Karpas-422 (cell line): Measurements from ENCODE around the gene EP400. TPM values are rescaled to one million over a fixed set of nuclear protein-coding genes. Genes with fewer than 3 reads are reported as not detected.
"Not testable (repeated sequence)": the region's sequence is repeated elsewhere in the genome, so short reads cannot be mapped to it uniquely, and the experiment has no call there.

ENCODE experiments used
- DNase-seq: peaks from one replicate; pipeline ENCODE4 v3.0.0-alpha.2; 2015
- H2AFZ ChIP-seq: fragments of 200-600 bp; sonication (generic); 2 replicates; pipeline ENCODE4 v1.6.1; 2014; ENCODE audit warnings: antibody characterized with exemption, low read length, mixed read lengths
- H3K27ac ChIP-seq: fragments of 200-600 bp; sonication (generic); 2 replicates; pipeline ENCODE4 v1.5.1; 2014; ENCODE audit warnings: mild to moderate bottlenecking, low read length, moderate library complexity
- H3K27me3 ChIP-seq: fragments of 200-600 bp; sonication (generic); 2 replicates; pipeline ENCODE4 v1.6.1; 2014; ENCODE audit warnings: low read length, mixed read lengths
- H3K36me3 ChIP-seq: fragments of 200-600 bp; sonication (generic); 2 replicates; pipeline ENCODE4 v1.6.1; 2014; ENCODE audit warnings: low read length, mixed read lengths; ENCODE audit not compliant: insufficient read depth
- H3K4me1 ChIP-seq: fragments of 200-600 bp; sonication (generic); 2 replicates; pipeline ENCODE4 v1.6.1; 2014; ENCODE audit warnings: mild to moderate bottlenecking, low read length, mixed read lengths
- H3K4me2 ChIP-seq: fragments of 200-600 bp; sonication (generic); 2 replicates; pipeline ENCODE4 v1.6.1; 2014; ENCODE audit warnings: low read length, low read depth, mild to moderate bottlenecking; ENCODE audit not compliant: poor library complexity, severe bottlenecking
- H3K4me3 ChIP-seq: fragments of 200-600 bp; sonication (generic); 2 replicates; pipeline ENCODE4 v1.5.1; 2014; ENCODE audit warnings: mild to moderate bottlenecking, antibody characterized with exemption, low read length, mixed read lengths
- H3K79me2 ChIP-seq: fragments of 200-600 bp; sonication (generic); 2 replicates; pipeline ENCODE4 v1.6.1; 2014; ENCODE audit warnings: mild to moderate bottlenecking, low read length, mixed read lengths
- H3K9ac ChIP-seq: fragments of 200-600 bp; sonication (generic); 2 replicates; pipeline ENCODE4 v1.6.0; 2014; ENCODE audit warnings: low read length
- H3K9me2 ChIP-seq: fragments of 200-600 bp; sonication (generic), shearing (Covaris generic); replicated peaks from 2 replicates; pipeline ENCODE4 v1.6.0; 2014; ENCODE audit warnings: mild to moderate bottlenecking, low read length, moderate library complexity; ENCODE audit not compliant: insufficient read depth
- H3K9me3 ChIP-seq: fragments of 300-700, 200-600 bp; sonication (generic); 2 replicates; pipeline ENCODE4 v1.6.1; 2014; ENCODE audit warnings: low read length, mixed read lengths
- H4K20me1 ChIP-seq: fragments of 200-600 bp; sonication (generic); 2 replicates; pipeline ENCODE4 v1.6.1; 2014; ENCODE audit warnings: mild to moderate bottlenecking, antibody characterized with exemption, low read length, low read depth; ENCODE audit not compliant: insufficient read depth
- total RNA-seq: library from RNA; depleted of rRNA; stranded (reverse); fragments of >200 nt; shearing (Covaris generic); gene quantifications from 2 replicates; pipeline ENCODE4 v1.2.3, GENCODE V29; 2014; ENCODE audit warnings: low replicate concordance

Gene EP400
- total RNA-seq, 1 experiment from 2014 or later, result 13.7 TPM

GRCh38 chr12:132045751-132046150 lies 96.0 kb downstream of the EP400 start:
- peaks cover 14% of the 10 kb centered on the region; the same call in 1 of the 2 replicates for H3K36me3 ChIP-seq
- H3K79me2 ChIP-seq, result no peaks in the 10 kb centered on the region
- no peaks in the 10 kb centered on the region for H3K9me2 ChIP-seq
- no peak overlapping the region for H3K4me3 ChIP-seq
- H4K20me1 ChIP-seq, result no peaks in the 10 kb centered on the region
- H3K4me1 ChIP-seq, result no peaks in the 10 kb centered on the region
- no peak overlapping the region for H3K9ac ChIP-seq
- no peaks in the 10 kb centered on the region for H3K9me3 ChIP-seq
- no peak overlapping the region for H3K27ac ChIP-seq
- H3K4me2 ChIP-seq, result no peak overlapping the region
- no peaks in the 10 kb centered on the region for H3K27me3 ChIP-seq
- no peak overlapping the region for H2AFZ ChIP-seq
- DNase-seq, result no peak

- Histone ChIP-seq H3K36me3 (peaks cover 16% of the 10 kb centered on the region; the same call in 1 of the 2 replicates), H3K9me2 (no peaks in the 10 kb centered on the region), H3K4me3 (no peak overlapping the region), H3K4me2 (no peak overlapping the region), H3K4me1 (no peaks in the 10 kb centered on the region), H3K27ac (no peak overlapping the region), H2AFZ (no peak overlapping the region), H3K27me3 (no peaks in the 10 kb centered on the region), H4K20me1 (no peaks in the 10 kb centered on the region), H3K9ac (no peak overlapping the region), H3K9me3 (no peaks in the 10 kb centered on the region), H3K79me2 (no peaks in the 10 kb centered on the region)
- DNase-seq, result no peak
Observed at GRCh38 chr12:132046561-132046960, 96.8 kb downstream of the EP400 start.

- not testable (repeated sequence) for H4K20me1 ChIP-seq, H3K4me3 ChIP-seq, H3K9me2 ChIP-seq, DNase-seq, H3K9me3 ChIP-seq, H3K79me2 ChIP-seq, H3K27ac ChIP-seq, H3K9ac ChIP-seq, H3K4me2 ChIP-seq, H3K27me3 ChIP-seq, H2AFZ ChIP-seq, H3K4me1 ChIP-seq
- H3K36me3 ChIP-seq, result peaks cover 20% of the 10 kb centered on the region; the same call in 1 of the 2 replicates
Observed at GRCh38 chr12:132047630-132048029, 97.9 kb downstream of the EP400 start.

GRCh38 chr12:132049442-132049841 lies 99.7 kb downstream of the EP400 start:
- H3K36me3 ChIP-seq, result peaks cover 24% of the 10 kb centered on the region; the same call in 1 of the 2 replicates
- no peak for DNase-seq
- no peaks in the 10 kb centered on the region for H4K20me1 ChIP-seq
- H3K9ac ChIP-seq, result no peak overlapping the region
- H3K27ac ChIP-seq, result no peak overlapping the region
- no peaks in the 10 kb centered on the region for H3K9me2 ChIP-seq
- no peak overlapping the region for H3K4me3 ChIP-seq
- no peaks in the 10 kb centered on the region for H3K4me1 ChIP-seq
- no peaks in the 10 kb centered on the region for H3K27me3 ChIP-seq
- H2AFZ ChIP-seq, result no peak overlapping the region
- H3K79me2 ChIP-seq, result no peaks in the 10 kb centered on the region
- no peaks in the 10 kb centered on the region for H3K9me3 ChIP-seq
- no peak overlapping the region for H3K4me2 ChIP-seq

- no peaks in the 10 kb centered on the region for H4K20me1 ChIP-seq
- no peak overlapping the region for H3K4me3 ChIP-seq
- H3K4me1 ChIP-seq, result no peaks in the 10 kb centered on the region; the same call in 1 of the 2 replicates
- no peak overlapping the region for H3K9ac ChIP-seq
- DNase-seq, result no peak
- no peaks in the 10 kb centered on the region for H3K9me3 ChIP-seq
- H2AFZ ChIP-seq, result no peak overlapping the region
- no peak overlapping the region for H3K27ac ChIP-seq
- H3K36me3 ChIP-seq, result peaks cover 24% of the 10 kb centered on the region; the same call in 1 of the 2 replicates
- no peaks in the 10 kb centered on the region for H3K27me3 ChIP-seq
- no peaks in the 10 kb centered on the region for H3K79me2 ChIP-seq
- no peaks in the 10 kb centered on the region for H3K9me2 ChIP-seq
- no peak overlapping the region for H3K4me2 ChIP-seq
Observed at GRCh38 chr12:132049876-132050275, 100.1 kb downstream of the EP400 start.

- H3K36me3 ChIP-seq, result peaks cover 16% of the 10 kb centered on the region; the same call in 1 of the 2 replicates
- H3K79me2 ChIP-seq, H2AFZ ChIP-seq, H3K9me3 ChIP-seq, H3K27me3 ChIP-seq, H3K27ac ChIP-seq, H3K9ac ChIP-seq, H3K4me2 ChIP-seq, H4K20me1 ChIP-seq, H3K4me3 ChIP-seq, H3K9me2 ChIP-seq: not testable (repeated sequence)
- DNase-seq, result peak; percentile 54
- peaks cover 13% of the 10 kb centered on the region for H3K4me1 ChIP-seq
Observed at GRCh38 chr12:132051718-132052117, 102.0 kb downstream of the EP400 start.

- H2AFZ ChIP-seq, result no peak overlapping the region
- H3K9me2 ChIP-seq, result no peaks in the 10 kb centered on the region
- H3K9ac ChIP-seq, result no peak overlapping the region
- H3K27me3 ChIP-seq, result no peaks in the 10 kb centered on the region
- no peaks in the 10 kb centered on the region for H3K9me3 ChIP-seq
- H4K20me1 ChIP-seq, result no peaks in the 10 kb centered on the region
- H3K4me1 ChIP-seq, result peaks cover 13% of the 10 kb centered on the region
- no peak for DNase-seq
- no peaks in the 10 kb centered on the region for H3K79me2 ChIP-seq
- no peak overlapping the region for H3K4me2 ChIP-seq
- H3K4me3 ChIP-seq, result no peak overlapping the region
- H3K36me3 ChIP-seq, result peaks cover 13% of the 10 kb centered on the region; the same call in 1 of the 2 replicates
- H3K27ac ChIP-seq, result no peak overlapping the region
Observed at GRCh38 chr12:132052196-132052932, 102.6 kb downstream of the EP400 start.

GRCh38 chr12:132053338-132054330 lies 103.9 kb downstream of the EP400 start:
- Histone ChIP-seq H3K27ac (no peak overlapping the region), H3K27me3 (no peaks in the 10 kb centered on the region), H3K4me3 (no peak overlapping the region), H3K4me1 (peaks cover 13% of the 10 kb centered on the region), H4K20me1 (no peaks in the 10 kb centered on the region), H3K9ac (no peak overlapping the region), H2AFZ (no peak overlapping the region), H3K4me2 (no peak overlapping the region), H3K36me3 (peaks cover 13% of the 10 kb centered on the region; the same call in 1 of the 2 replicates), H3K9me3 (no peaks in the 10 kb centered on the region), H3K79me2 (no peaks in the 10 kb centered on the region), H3K9me2 (no peaks in the 10 kb centered on the region)
- no peak for DNase-seq
